HG03039 (cell line): ENCODE data around the gene PROSER3.
"Not testable (repeated sequence)": the region's sequence is repeated elsewhere in the genome, so short reads cannot be mapped to it uniquely, and the experiment has no call there.

Experiments used
- ATAC-seq: cut with Tn5 transposase; IDR thresholded peaks from one replicate; pipeline ENCODE4 v1.9.1; 2021; ENCODE audit warnings: mild to moderate bottlenecking, moderate library complexity; ENCODE audit not compliant: unreplicated experiment

Gene PROSER3

DNA sequence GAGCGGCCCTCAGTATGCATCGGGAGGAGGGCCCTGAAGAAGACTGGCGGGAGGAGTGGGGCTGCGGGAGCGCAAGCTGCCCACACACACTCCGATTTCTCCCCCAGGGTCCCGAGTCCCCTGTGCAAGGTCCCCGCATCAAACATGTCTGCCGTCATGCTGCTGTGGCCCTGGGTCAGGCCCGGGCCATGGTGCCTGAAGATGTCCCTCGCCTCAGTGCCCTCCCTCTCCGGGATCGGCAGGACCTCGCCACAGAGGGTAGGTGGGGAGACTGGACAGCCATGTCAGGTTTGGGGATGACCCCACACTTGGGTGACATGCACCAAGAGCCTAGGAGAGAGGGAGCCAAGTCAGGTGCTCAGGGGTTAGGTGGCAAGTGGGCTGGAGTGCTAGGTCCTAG is 35.5 kb upstream of the PROSER3 start:
- no peak for ATAC-seq

GRCh38 chr19:35722897-35723296 is 35.1 kb upstream of the PROSER3 start:
- no peak for ATAC-seq

GRCh38 chr19:35723671-35724070 is 34.3 kb upstream of the PROSER3 start:
- no peak for ATAC-seq

- not testable (repeated sequence) for ATAC-seq
These were observed 33.8 kb upstream of the PROSER3 start for GRCh38 chr19:35724132-35724531.

DNA sequence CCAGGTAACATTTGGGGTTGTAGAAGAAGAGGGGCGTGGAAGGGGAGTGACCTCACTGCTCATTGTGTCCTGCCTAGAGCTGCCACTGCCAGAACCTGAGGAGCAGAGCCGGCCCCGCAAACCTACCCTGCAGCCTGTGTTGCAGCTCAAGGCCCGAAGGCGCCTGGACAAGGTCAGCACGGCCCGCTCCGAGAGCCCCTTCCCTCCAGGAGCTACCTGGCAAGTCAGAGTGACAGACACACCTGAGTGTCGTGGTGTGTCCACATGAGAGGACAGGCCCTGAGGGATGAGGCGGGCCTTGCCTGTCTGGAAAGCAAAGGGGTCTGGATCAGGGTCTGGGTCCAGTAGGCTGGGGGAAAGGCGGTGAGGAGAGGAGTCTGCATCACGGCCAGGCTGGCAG is 33.4 kb upstream of the PROSER3 start:
- no peak for ATAC-seq

DNA sequence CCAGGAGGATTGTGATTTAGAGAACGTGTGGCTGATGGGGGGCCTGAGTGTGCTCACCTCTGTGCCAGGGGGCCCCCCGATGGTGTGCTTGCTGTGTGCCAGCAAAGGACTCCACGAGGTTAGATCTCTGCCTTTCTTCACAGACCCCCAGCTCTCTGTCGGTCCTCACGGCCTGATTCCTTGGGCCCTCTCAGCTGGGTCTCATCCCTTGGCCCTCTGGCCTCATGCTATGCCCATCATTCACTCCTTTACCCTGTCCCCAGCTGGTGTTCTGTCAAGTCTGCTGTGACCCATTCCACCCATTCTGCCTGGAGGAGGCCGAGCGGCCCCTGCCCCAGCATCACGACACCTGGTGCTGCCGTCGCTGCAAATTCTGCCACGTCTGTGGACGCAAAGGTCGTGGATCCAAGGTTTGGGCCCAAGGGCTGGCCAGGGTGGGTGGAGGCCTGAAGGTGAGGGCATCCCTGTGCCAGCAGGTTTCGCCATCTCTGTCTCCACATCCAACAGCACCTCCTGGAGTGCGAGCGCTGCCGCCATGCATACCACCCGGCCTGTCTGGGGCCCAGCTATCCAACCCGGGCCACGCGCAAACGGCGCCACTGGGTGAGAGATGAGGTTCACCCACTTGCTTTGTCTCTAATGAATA is 32.6 kb upstream of the PROSER3 start:
- no peak for ATAC-seq

DNA sequence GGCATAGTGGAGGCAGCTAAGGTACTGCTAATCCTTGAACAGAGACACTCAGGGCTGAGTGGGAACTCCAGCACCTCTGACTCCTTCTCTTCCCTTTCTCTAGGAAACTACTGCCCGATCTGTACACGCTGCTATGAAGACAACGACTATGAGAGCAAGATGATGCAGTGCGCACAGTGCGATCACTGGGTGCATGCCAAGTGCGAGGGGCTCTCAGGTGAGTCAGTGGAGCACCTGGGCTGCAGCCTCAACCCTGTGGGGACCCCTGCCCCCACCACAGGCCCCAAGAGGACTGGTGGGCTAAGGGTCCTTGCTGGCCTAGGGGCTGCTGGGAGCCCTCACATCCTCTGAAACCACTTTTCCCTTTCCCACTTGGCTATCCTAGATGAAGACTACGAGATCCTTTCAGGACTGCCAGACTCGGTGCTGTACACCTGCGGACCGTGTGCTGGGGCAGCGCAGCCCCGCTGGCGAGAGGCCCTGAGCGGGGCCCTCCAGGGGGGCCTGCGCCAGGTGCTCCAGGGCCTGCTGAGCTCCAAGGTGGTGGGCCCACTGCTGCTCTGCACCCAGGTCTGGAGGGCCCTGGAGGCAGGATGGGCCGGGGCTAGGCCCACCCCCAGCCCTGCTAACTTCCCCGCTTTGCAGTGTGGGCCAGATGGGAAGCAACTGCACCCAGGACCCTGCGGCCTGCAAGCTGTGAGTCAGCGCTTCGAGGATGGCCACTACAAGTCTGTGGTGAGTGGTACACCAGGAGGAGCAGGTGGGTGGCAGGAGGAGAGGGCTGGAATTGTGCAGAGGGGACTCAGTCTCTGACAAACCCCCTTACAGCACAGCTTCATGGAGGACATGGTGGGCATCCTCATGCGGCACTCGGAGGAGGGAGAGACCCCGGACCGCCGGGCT is 30.7 kb upstream of the PROSER3 start:
- ATAC-seq, result no peak

GRCh38 chr19:35727956-35728706 is 29.8 kb upstream of the PROSER3 start:
- ATAC-seq, result no peak

- ATAC-seq, result no peak
These were observed 29.0 kb upstream of the PROSER3 start for GRCh38 chr19:35729021-35729420.

GRCh38 chr19:35729763-35730162 is 28.2 kb upstream of the PROSER3 start:
- ATAC-seq, result no peak

DNA sequence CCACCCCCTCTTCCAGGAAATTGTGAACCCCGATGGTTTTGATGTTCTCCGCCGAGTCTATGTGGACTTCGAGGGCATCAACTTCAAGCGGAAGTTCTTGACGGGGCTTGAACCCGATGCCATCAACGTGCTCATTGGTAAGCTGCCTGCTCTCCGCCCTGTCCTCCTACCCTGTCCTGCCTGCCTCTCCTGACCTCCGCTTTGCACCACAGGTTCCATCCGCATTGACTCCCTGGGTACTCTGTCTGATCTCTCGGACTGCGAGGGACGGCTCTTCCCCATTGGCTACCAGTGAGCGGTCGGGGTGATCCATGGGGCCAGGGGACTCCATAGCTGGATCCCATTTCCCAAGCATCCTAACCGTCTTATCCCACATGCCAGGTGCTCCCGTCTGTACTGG is 27.6 kb upstream of the PROSER3 start:
- no peak for ATAC-seq

DNA sequence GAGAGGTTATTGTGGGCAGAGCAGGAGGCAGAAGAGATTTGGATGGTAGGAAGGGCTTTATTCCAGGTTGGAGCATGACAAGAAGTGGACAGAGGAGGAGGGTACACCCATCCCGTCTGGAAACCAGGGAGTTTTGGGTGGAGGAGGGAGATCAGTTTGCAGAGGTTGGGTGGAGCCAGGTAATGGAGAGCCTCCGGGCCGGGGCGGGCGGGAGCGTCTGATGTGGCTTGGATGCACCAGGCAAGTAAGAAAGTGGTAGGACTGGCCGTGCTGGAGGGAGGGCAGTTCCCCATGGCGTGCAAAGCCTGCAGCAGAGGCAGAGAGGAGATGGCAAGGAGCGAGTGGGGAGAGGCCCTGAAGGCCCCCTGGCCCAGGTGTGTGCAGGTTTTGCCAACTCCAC is 26.6 kb upstream of the PROSER3 start:
- ATAC-seq, result no peak

DNA sequence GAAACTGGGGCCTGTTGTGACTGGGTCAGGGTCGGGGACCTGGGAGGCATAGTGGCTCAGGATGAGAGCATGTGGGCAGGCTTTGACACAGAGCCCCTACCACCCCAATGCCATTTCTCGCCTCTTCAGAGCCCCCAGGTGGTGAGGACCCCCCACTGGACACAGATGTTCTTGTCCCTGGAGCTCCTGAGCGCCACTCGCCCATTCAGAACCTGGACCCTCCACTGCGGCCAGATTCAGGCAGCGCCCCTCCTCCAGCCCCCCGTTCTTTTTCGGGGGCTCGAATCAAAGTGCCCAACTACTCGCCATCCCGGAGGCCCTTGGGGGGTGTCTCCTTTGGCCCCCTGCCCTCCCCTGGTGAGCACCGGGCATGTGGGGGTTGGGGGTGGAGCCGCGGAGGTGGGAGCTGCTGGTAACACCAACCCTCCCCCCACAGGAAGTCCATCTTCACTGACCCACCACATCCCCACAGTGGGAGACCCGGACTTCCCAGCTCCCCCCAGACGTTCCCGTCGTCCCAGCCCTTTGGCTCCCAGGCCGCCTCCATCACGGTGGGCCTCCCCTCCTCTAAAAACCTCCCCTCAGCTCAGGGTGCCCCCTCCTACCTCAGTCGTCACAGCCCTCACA is 26.1 kb upstream of the PROSER3 start:
- no peak for ATAC-seq

DNA sequence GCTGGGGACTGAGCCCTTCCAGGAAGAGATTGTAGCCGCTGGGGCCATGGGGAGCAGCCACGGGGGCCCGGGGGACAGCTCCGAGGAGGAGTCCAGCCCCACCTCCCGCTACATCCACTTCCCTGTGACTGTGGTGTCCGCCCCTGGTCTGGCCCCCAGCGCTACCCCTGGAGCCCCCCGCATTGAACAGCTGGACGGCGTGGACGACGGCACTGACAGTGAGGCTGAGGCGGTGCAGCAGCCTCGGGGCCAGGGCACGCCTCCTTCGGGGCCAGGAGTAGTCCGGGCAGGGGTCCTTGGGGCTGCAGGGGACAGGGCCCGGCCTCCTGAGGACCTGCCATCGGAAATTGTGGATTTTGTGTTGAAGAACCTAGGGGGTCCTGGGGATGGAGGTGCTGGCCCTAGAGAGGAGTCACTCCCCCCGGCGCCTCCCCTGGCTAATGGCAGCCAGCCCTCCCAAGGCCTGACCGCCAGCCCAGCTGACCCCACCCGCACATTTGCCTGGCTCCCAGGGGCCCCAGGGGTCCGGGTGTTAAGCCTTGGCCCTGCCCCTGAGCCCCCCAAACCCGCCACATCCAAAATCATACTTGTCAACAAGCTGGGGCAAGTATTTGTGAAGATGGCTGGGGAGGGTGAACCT is 25.3 kb upstream of the PROSER3 start:
- ATAC-seq, result no peak

DNA sequence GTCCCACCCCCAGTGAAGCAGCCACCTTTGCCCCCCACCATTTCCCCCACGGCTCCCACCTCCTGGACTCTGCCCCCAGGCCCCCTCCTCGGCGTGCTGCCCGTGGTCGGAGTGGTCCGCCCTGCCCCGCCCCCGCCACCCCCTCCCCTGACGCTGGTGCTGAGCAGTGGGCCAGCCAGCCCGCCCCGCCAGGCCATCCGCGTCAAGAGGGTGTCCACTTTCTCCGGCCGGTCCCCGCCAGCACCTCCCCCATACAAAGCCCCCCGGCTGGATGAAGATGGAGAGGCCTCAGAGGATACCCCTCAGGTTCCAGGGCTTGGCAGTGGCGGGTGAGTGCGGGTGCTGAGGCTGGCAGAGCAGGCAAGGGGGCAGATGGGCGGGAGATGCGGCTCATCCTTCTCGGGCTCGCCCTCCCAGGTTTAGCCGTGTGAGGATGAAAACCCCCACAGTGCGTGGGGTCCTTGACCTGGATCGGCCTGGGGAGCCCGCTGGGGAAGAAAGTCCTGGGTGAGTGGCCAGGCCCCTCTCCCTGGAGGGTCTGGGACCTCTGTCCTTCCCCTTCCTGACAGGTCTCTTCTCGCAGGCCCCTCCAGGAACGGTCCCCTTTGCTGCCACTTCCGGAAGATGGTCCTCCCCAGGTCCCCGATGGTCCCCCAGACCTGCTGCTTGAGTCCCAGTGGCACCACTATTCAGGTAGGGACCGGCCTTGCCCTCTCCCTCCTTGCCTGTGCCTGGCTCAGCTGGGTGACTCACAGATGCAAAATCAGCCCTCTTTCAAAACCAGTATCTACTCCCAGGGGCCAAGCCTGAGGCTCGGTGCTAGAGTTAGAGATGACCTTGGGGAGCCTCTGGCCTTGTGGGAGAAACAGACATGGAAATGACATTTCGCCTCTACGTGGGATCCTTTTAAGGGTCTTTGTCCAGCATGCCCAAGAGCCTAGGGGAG is 24.5 kb upstream of the PROSER3 start:
- no peak for ATAC-seq

DNA sequence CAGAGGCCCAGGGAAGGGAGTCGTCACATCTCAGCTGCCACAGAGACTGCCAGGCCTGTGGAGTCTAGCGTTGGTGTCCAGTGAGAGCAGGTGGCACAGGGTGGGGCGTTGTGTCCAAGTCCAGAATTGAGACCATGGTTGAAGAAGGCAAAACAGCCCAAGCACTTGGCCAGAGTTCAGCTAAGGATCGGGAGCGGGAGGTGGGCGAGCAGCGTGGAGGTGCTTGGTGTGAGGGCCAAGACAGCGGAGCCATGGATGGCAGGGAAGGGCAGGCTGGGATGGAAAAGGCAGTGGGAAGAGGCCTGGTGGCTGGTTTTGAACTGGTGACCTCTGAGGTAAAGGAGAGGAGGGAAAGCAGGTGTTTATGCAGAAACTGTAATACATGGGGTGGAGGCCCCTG is 23.7 kb upstream of the PROSER3 start:
- no peak for ATAC-seq

DNA sequence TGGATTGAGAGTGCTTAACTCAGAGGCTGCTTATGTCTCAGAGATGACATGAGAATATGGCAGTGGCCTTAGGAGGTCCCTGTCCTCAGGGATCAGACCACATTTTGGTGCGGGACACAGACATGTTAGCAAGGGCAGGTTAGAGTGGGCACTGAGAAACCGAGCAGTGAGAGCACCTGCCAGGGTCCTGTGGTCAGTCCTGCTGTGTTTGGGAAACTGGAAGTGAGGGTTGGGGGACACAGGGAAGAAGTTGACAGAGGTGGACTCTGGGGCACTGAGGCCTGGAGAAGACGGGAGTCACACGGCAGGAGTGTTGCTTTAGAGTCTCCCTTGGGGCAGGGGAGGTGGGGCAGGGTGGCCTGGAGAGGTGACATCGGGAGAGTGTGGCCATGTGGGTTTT is 23.1 kb upstream of the PROSER3 start:
- no peak for ATAC-seq

DNA sequence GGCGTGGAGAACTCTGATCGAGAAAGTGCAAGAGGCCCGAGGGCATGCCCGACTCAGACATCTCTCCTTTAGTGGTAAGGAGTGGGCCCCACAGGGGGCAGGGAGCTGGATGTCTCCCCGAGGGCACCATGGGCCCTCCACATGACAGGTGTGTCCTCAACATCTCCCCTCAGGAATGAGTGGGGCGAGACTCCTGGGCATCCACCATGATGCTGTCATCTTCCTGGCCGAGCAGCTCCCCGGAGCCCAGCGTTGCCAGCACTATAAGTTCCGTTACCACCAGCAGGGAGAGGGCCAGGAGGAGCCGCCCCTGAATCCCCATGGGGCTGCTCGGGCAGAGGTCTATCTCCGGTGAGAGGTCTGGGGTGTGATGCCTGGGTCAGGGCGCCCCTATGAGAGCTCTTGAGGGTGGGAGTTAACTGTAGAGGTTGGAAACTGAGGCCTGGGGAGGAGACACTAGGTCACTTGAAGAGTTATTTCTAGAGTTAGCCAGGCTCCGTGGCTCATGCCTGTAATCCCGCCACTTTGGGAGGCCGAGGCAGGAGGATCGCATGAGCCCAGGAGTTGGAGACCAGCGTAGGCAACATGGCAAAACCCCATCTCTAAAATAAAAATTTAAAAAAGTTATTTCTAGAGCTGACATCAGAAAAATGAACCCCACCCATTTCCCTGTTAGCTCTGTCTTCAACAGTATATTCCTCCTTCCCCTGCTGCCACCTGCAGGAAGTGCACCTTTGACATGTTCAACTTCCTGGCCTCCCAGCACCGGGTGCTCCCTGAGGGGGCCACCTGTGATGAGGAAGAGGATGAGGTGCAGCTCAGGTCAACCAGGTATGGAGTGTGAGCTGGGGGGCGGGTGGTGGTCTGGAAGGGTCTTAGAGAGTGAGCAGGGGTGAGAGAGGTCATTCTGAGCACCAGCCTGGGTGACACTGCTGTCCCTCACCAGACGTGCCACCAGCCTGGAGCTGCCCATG is 20.8 kb upstream of the PROSER3 start:
- no peak for ATAC-seq
